ENCODE data around the gene PPT1. TPM values are rescaled to one million over a fixed set of nuclear protein-coding genes. Genes with fewer than 3 reads are reported as not detected.

PPT1 gene
- polyA plus RNA-seq, 1 donor from 2014 or later: 64.6 TPM

DNA sequence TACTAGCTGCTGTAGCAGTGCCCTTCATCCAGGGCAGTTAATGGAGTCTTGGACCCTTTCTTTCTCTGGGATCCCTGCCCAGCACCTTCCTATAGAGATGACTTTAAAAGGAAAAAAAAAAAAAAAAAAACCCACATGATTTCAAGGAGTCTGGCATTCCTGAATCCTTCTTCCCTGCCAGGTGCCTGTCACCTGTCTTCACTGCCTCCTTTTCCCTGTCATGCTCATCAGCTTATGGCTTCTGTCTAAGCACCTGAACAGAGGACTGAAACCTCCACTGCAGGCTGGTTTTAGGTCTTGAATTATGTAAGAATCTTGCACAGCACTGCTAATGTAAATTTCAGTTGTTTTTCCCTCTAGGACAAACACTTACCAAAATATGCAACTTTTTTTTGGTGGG is 24.9 kb downstream of the PPT1 start:
- Histone ChIP-seq H3F3A (ENCODE audit: insufficient read depth, low read length, poor library complexity, severe bottlenecking) (no peaks in the 10 kb centered on the region), H3K27me3 (ENCODE audit: insufficient read depth, low read depth, low read length) (no peaks in the 10 kb centered on the region), H3K9me2 (ENCODE audit: insufficient read depth, low read length) (no peaks in the 10 kb centered on the region), H3K4me3 (ENCODE audit: low read length) (no peak overlapping the region), H3K27ac (ENCODE audit: low read length) (no peak overlapping the region), H3K79me2 (replicated peaks; ENCODE audit: insufficient read depth, low read length) (no peaks in the 10 kb centered on the region), H3K9me3 (ENCODE audit: low read length) (no peaks in the 10 kb centered on the region), H3K36me3 (ENCODE audit: insufficient read depth, low read length) (peaks cover 21% of the 10 kb centered on the region), H2AFZ (ENCODE audit: low read depth, low read length) (no peak overlapping the region), H3K4me2 (ENCODE audit: low read length) (no peak overlapping the region), H4K20me1 (ENCODE audit: insufficient read depth) (no peaks in the 10 kb centered on the region), H3K9ac (ENCODE audit: low read length) (no peak overlapping the region)
- TF ChIP-seq, protein P1, sequence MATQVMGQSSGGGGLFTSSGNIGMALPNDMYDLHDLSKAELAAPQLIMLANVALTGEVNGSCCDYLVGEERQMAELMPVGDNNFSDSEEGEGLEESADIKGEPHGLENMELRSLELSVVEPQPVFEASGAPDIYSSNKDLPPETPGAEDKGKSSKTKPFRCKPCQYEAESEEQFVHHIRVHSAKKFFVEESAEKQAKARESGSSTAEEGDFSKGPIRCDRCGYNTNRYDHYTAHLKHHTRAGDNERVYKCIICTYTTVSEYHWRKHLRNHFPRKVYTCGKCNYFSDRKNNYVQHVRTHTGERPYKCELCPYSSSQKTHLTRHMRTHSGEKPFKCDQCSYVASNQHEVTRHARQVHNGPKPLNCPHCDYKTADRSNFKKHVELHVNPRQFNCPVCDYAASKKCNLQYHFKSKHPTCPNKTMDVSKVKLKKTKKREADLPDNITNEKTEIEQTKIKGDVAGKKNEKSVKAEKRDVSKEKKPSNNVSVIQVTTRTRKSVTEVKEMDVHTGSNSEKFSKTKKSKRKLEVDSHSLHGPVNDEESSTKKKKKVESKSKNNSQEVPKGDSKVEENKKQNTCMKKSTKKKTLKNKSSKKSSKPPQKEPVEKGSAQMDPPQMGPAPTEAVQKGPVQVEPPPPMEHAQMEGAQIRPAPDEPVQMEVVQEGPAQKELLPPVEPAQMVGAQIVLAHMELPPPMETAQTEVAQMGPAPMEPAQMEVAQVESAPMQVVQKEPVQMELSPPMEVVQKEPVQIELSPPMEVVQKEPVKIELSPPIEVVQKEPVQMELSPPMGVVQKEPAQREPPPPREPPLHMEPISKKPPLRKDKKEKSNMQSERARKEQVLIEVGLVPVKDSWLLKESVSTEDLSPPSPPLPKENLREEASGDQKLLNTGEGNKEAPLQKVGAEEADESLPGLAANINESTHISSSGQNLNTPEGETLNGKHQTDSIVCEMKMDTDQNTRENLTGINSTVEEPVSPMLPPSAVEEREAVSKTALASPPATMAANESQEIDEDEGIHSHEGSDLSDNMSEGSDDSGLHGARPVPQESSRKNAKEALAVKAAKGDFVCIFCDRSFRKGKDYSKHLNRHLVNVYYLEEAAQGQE (IDR thresholded peaks at IDR 0.05; ENCODE audit: borderline replicate concordance): no peak
- TF ChIP-seq POLR2AphosphoS5 (IDR thresholded peaks at IDR 0.05) (no peak), EP300 (conservative IDR thresholded peaks at IDR 0.05; ENCODE audit: poor library complexity, severe bottlenecking) (no peak), MXI1 (conservative IDR thresholded peaks at IDR 0.05; ENCODE audit: poor library complexity, severe bottlenecking) (no peak)
- TF ChIP-seq, protein P2, sequence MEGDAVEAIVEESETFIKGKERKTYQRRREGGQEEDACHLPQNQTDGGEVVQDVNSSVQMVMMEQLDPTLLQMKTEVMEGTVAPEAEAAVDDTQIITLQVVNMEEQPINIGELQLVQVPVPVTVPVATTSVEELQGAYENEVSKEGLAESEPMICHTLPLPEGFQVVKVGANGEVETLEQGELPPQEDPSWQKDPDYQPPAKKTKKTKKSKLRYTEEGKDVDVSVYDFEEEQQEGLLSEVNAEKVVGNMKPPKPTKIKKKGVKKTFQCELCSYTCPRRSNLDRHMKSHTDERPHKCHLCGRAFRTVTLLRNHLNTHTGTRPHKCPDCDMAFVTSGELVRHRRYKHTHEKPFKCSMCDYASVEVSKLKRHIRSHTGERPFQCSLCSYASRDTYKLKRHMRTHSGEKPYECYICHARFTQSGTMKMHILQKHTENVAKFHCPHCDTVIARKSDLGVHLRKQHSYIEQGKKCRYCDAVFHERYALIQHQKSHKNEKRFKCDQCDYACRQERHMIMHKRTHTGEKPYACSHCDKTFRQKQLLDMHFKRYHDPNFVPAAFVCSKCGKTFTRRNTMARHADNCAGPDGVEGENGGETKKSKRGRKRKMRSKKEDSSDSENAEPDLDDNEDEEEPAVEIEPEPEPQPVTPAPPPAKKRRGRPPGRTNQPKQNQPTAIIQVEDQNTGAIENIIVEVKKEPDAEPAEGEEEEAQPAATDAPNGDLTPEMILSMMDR (IDR thresholded peaks at IDR 0.05; ENCODE audit: poor library complexity, severe bottlenecking): no peak

DNA sequence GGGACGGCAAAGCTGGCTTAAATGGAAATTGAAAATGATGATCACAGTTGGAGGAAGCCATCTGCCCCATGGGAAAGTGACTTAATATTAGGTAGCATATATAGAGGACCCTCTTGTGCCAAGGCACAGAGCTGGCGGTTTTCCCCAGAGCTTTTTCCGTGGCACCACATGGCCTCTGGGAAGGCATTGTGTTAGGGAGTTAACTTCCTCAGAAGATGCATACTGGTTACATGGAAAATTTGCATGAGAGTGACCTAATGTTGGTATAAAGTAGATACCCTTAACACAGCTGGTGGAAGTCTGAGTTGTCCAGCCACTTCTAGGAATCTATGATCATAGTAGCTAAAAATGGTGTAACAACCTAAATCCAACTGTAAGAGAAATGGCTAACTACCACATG is 29.2 kb downstream of the PPT1 start:
- Histone ChIP-seq H4K20me1 (ENCODE audit: insufficient read depth) (no peaks in the 10 kb centered on the region), H2AFZ (ENCODE audit: low read depth, low read length) (no peak overlapping the region), H3K4me3 (ENCODE audit: low read length) (no peak overlapping the region), H3K36me3 (ENCODE audit: insufficient read depth, low read length) (peaks cover 20% of the 10 kb centered on the region), H3K4me2 (ENCODE audit: low read length) (no peak overlapping the region), H3F3A (ENCODE audit: insufficient read depth, low read length, poor library complexity, severe bottlenecking) (no peaks in the 10 kb centered on the region), H3K79me2 (replicated peaks; ENCODE audit: insufficient read depth, low read length) (no peaks in the 10 kb centered on the region), H3K9me2 (ENCODE audit: insufficient read depth, low read length) (no peaks in the 10 kb centered on the region), H3K27me3 (ENCODE audit: insufficient read depth, low read depth, low read length) (no peaks in the 10 kb centered on the region), H3K9me3 (ENCODE audit: low read length) (no peaks in the 10 kb centered on the region), H3K27ac (ENCODE audit: low read length) (no peak overlapping the region), H3K9ac (ENCODE audit: low read length) (no peak overlapping the region)
- no peak for TF ChIP-seq TAF1 (IDR thresholded peaks at IDR 0.05; ENCODE audit: low read depth)
- TF ChIP-seq EZH2 (IDR thresholded peaks at IDR 0.05; ENCODE audit: borderline replicate concordance, insufficient read depth, low read length, poor library complexity, severe bottlenecking): no peak
- TF ChIP-seq, protein P2 (IDR thresholded peaks at IDR 0.05; ENCODE audit: poor library complexity, severe bottlenecking): no peak
- no peak for TF ChIP-seq MXI1 (conservative IDR thresholded peaks at IDR 0.05; ENCODE audit: poor library complexity, severe bottlenecking)
- no peak for TF ChIP-seq EP300 (conservative IDR thresholded peaks at IDR 0.05; ENCODE audit: poor library complexity, severe bottlenecking)
